G401 (cell line): Measurements from ENCODE around the gene OVOL1. TPM values are rescaled to one million over a fixed set of nuclear protein-coding genes. Genes with fewer than 3 reads are reported as not detected.

ENCODE experiments used
- DNase-seq: peaks from one replicate; pipeline ENCODE4 v3.0.0-alpha.2; 2015; ENCODE audit warnings: low spot score
- in situ Hi-C: cut with HindIII; loops from 2 replicates; pipeline ENCODE4 v1.10.0; 2016; ENCODE audit warnings: low sequenced_read_pairs, mixed read lengths
- total RNA-seq: library from RNA; depleted of rRNA; stranded (reverse); fragments of >200 nt; shearing (Covaris generic); gene quantifications from 2 replicates; pipeline ENCODE4 v1.2.3, GENCODE V29; 2014

Gene OVOL1
- total RNA-seq, 1 experiment from 2014 or later: not detected

- in situ Hi-C loops: no loop called here
- DNase-seq: no peak
Observed at GRCh38 chr11:65776710-65777141, 10.1 kb upstream of the OVOL1 start.

DNA sequence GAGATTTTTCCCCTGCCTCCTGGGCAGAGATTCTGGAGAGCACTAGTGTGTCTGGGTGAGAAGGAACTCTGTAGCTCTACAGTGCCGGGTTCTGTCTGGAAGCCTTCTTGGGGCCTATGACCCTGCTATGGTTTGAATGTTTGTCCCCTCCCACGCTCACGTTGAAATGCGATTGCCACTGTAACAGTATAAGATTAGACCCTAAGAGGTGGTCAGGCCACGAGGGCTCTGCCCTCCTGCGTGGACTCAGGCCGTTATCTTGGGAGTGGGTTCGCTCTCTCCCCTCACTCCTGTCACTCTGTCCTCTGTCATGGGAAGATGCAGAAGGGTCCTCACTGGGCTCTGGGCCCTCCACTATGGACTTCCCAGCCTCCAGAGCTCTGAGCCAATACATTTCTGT lies 9.6 kb upstream of the OVOL1 start:
- DNase-seq: no peak
- in situ Hi-C loops: no loop called here

- in situ Hi-C loops: no loop called here
- no peak for DNase-seq
Observed at GRCh38 chr11:65777821-65778361, 9.0 kb upstream of the OVOL1 start.

GRCh38 chr11:65778431-65778900 lies 8.4 kb upstream of the OVOL1 start:
- in situ Hi-C loops: no loop called here
- DNase-seq: peak; percentile 35

DNA sequence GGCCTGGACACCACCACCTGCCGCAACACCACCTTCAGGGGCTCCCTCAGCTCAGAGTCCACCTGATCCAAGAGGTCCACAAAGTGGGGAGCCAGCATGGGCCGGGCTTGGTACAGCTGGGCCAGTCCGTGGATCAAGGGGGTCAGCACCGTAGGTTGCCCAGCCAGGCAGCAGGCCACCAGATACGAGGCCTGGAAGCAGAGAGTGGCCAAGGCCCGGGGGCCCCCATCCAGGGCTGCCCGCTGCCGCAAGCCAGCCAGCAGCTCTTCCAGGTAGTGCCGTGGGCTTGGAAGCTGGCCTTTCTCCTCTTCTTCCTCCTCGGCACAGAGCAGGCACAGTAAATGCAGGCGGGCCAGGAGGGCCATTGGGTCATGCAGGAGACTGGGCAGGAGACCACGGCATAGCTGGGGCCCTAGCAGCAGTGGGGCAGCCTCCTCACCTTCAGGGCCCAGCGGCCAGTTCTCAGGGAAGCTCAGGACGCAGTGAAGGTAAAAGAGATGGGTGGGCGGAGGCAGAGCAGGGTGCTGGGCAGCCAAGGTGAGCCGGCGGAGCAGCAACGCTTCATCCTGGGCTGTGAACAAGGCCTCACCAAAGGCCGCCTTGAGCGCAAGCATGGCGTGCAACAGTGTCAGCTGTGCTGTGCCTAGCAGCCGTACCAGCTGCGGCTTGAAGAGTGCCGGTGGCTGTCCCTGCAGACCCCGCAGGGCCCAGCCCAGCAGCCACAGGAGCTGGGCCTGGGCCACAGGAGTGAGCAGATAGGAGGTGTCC lies 7.8 kb upstream of the OVOL1 start:
- peak; percentile 10 for DNase-seq

GRCh38 chr11:65779669-65779918 lies 7.3 kb upstream of the OVOL1 start:
- in situ Hi-C loops: no loop called here
- DNase-seq: peak; percentile 20

More for the DNA sequence above, 7.8 kb upstream of the OVOL1 start:
- in situ Hi-C loops: no loop called here

DNA sequence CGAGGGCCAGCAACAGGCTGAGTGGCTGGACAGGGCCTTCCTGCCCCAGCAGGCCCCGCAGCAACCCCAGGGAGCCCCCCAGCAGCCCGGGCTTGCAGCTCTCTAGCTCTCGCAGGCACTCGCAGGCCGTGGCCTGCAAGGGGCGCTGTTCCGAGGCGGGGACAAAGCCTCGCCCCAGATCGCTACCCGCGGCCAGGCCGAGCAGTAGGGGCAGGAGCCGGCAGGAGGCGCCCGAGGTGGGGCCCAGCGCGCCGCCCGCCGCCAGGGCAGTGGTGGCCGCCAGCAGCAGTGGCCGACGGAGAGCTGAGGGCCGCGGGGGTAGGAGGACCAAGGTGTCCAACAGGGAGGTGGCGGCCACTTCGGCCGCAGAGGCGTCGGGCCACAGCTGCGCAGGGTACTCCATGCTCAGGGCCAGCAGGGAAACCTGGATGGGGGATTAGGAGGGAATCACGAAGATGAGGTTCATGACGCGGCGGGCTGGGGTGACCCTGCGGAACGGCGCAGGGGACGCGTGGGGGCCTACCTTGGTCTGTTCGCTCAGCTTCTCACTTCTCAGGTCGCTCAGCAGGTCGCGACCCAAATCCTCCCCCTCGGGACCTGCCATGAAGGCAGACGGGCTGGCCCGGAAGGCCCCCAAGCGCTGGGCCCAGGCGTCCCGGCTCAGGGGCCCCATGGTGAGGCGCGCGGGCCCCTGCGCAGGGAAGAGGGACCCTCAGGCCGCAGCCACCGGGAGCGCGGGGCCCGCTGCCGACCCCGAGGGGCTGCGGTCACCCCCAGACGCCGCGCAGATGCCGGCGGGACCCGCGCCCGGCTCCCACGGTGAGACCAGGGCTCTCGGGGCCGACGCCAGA lies 6.7 kb upstream of the OVOL1 start:
- in situ Hi-C loops: no loop called here
- peak; percentile 63 for DNase-seq

- in situ Hi-C loops: no loop called here
- DNase-seq: peak; percentile 63
Observed at GRCh38 chr11:65780770-65781151, 6.1 kb upstream of the OVOL1 start, which contains the start of gene AP5B1. TSS of gene AP5B1 (minus strand) at chr11:65780976. CDS start at chr11:65780591, 385 bp downstream.

GRCh38 chr11:65781152-65781961 lies 5.5 kb upstream of the OVOL1 start:
- in situ Hi-C loops: no loop called here
- peak; percentile 42 for DNase-seq

GRCh38 chr11:65781962-65782815 lies 4.7 kb upstream of the OVOL1 start:
- no peak for DNase-seq
- in situ Hi-C loops: no loop called here

DNA sequence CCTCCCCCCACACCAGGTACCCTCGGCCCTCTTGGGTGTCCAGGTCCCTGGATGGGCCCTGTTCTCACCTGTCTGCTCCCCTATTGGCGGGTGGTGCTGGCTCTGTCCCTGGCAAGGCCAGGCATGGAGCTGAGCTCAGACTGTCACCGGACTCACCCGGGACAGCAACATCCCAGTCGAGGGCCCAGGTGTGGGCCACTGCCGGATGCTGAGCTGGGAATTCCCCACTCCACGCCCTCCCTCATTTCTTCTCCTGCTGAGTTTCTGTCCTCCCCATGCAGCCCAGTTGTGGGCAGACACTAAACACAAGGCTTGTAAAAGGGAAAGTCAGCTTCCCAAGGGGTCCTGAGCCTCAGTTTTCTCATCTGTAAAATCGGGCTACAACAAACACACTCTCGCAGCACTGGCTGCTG lies 4.0 kb upstream of the OVOL1 start:
- DNase-seq: no peak
- in situ Hi-C loops: no loop called here

DNA sequence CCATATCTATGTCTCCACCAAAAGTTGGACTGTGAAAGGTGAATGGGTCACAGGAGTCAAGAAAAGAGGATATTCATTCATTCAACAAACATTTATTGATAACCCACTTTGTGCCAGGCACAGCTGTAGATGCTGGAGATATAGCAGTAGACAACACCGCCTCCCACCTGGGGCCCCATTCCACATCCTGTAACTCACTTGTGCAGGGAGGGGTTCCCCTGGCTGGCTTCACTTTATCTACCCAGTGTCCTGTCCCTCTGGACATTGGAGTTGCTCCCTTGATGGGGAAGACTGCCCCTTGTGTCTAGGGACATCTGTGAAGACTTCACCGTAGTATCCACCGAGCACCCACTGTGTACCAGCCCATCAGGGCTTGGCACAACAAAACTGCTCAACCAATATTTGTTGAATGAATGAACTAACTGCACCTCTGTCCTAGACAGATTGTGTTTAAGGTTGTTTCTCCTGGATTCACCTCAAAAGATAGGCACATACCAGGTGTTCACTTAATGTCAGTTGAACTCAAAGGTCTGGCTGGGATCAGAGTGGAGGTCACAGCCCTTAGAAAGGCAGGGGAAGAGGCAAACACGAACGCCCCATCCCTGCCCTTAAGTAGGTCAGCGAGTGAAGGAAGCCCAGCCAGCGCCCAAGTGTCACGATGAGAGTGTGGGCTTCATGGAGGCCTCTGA lies 1.4 kb upstream of the OVOL1 start:
- in situ Hi-C loops: no loop called here
- DNase-seq: no peak

DNA sequence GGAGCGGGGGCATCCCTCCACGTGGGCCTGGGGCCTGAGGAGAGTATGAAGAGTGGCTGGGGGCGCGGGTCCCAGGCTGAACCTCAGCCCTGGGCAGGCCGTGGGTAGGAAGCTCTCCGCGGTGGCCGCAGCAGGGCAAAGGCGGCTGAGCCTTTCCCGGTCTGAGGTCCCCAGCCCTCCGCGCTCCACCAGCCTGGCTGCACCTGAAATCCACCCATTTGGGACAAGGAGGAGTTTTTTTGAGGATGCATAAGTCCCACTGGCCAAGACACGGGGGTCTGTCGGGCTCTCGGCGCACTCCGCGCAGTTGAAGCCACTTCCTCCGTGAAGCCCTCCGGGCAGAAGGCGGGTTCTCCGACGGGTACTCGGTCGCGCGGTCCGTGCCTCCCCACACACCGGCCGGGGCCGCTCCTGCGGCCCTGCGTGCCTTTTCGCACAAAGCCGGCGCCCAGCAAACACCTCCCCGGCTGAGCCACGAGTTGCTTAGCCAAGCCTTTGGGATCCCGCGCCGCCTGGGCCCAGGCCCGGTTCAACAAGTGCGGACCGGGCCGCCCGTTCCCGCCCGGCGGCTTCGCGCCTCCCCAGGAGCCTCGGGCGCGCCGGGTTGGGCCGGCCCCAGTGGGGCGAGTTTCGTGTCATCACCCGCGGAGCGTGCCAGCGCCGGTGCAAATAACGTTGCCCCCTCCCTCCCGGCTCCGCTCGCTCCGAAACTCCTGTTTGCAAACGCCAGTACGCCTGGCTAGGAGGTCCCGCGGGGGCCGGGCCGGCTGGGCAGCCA lies 666 bp upstream of the OVOL1 start:
- no peak for DNase-seq
- in situ Hi-C loops: no loop called here

GRCh38 chr11:65787649-65788622 lies 1.1 kb downstream of the OVOL1 start:
- DNase-seq: no peak
- in situ Hi-C loops: no loop called here

DNA sequence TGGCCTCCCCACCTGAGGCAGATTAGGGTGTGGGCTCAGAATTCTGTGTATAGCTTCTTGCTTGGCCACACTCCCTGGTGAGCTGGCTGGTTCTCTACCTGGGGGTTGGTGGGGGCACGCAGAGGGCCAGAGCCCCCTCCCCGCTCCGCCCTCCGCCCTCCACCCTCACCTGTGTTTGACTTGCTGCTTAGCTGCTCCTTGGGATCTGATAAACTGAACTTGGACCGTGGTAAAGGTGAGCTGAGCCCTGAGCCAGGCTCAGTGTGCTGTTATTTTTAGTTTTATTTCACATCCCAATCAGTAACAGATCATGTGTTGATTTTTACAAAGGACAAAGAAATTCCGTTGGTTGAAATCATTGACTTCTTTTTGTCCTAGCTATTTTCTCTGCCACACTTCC lies 2.0 kb downstream of the OVOL1 start:
- no peak for DNase-seq
- in situ Hi-C loops: no loop called here
